Loucy (cell line): ENCODE results near the gene AKNA.
"Not testable (repeated sequence)": the region's sequence is repeated elsewhere in the genome, so short reads cannot be mapped to it uniquely, and the experiment has no call there.

Experiments
- H2AFZ ChIP-seq: fragments of 200-600 bp; sonication (generic); 2 replicates; pipeline ENCODE4 v1.6.0; 2016; ENCODE audit warnings: antibody characterized with exemption, mild to moderate bottlenecking, low read length, moderate library complexity
- H3F3A ChIP-seq: fragments of 200-600 bp; 2 replicates; pipeline ENCODE4 v1.6.0; 2016; ENCODE audit warnings: antibody characterized with exemption, low read depth, mild to moderate bottlenecking
- H3K27me3 ChIP-seq: fragments of 200-600 bp; sonication (generic); 2 replicates; pipeline ENCODE4 v1.6.1; 2014; ENCODE audit warnings: low read length, mild to moderate bottlenecking; ENCODE audit not compliant: insufficient read depth, poor library complexity, severe bottlenecking
- H3K36me3 ChIP-seq: fragments of 200-600 bp; sonication (generic); 2 replicates; pipeline ENCODE4 v1.6.1; 2016; ENCODE audit warnings: low read length; ENCODE audit not compliant: insufficient read depth
- H3K4me1 ChIP-seq: fragments of 200-600 bp; sonication (generic); 2 replicates; pipeline ENCODE4 v1.5.1; 2014; ENCODE audit warnings: low read length, mild to moderate bottlenecking; ENCODE audit not compliant: insufficient read depth, poor library complexity, severe bottlenecking
- H3K4me2 ChIP-seq: fragments of 200-600 bp; sonication (generic); 2 replicates; pipeline ENCODE4 v1.6.0; 2014; ENCODE audit warnings: antibody characterized with exemption, low read length, low read depth, mild to moderate bottlenecking; ENCODE audit not compliant: poor library complexity, severe bottlenecking
- H3K4me3 ChIP-seq: fragments of 200-600 bp; sonication (generic); 2 replicates; pipeline ENCODE4 v1.5.1; 2014; ENCODE audit warnings: low read length, mild to moderate bottlenecking, mixed read lengths; ENCODE audit not compliant: poor library complexity, severe bottlenecking
- H3K79me2 ChIP-seq: fragments of 200-600 bp; sonication (generic); 2 replicates; pipeline ENCODE4 v1.6.1; 2014; ENCODE audit warnings: low read length; ENCODE audit not compliant: insufficient read depth
- H3K9ac ChIP-seq: fragments of 200-600 bp; sonication (generic); 2 replicates; pipeline ENCODE4 v1.6.0; 2014; ENCODE audit warnings: mild to moderate bottlenecking, low read depth, low read length, moderate library complexity; ENCODE audit not compliant: poor library complexity, severe bottlenecking
- H3K9me2 ChIP-seq: fragments of 200-600 bp; sonication (generic); replicated peaks from 2 replicates; pipeline ENCODE4 v1.6.1; 2016; ENCODE audit warnings: low read depth, low read length, mixed read lengths
- H3K9me3 ChIP-seq: fragments of 200-600 bp; sonication (generic); 2 replicates; pipeline ENCODE4 v1.6.1; 2014; ENCODE audit warnings: mild to moderate bottlenecking, antibody characterized with exemption, low read length, low read depth; ENCODE audit not compliant: insufficient read depth
- H4K20me1 ChIP-seq: fragments of 200-600 bp; sonication (generic); 2 replicates; pipeline ENCODE4 v1.6.0; 2014; ENCODE audit warnings: antibody characterized with exemption, low read length, mild to moderate bottlenecking; ENCODE audit not compliant: insufficient read depth, poor library complexity, severe bottlenecking
- CTCF ChIP-seq: fragments of 200-600 bp; sonication (generic); conservative IDR thresholded peaks from 2 replicates; pipeline ENCODE4 v1.5.1; 2014; ENCODE audit warnings: mild to moderate bottlenecking, antibody characterized with exemption, low read length
- EZH2phosphoT487 ChIP-seq: fragments of 200-600 bp; IDR thresholded peaks from 2 replicates; pipeline ENCODE4 v1.6.1; 2018; ENCODE audit warnings: antibody characterized with exemption, mild to moderate bottlenecking, moderate library complexity, borderline replicate concordance

Gene AKNA

GRCh38 chr9:114327749-114328148 lies 60.0 kb downstream of the AKNA start:
- TF ChIP-seq EZH2phosphoT487 (no peak), CTCF (no peak)
- Histone ChIP-seq H3K27me3 (no peaks in the 10 kb centered on the region), H2AFZ (no peak overlapping the region), H3K4me1 (no peaks in the 10 kb centered on the region), H3K9me2 (no peaks in the 10 kb centered on the region), H3K79me2 (no peaks in the 10 kb centered on the region), H4K20me1 (no peaks in the 10 kb centered on the region), H3K9me3 (no peaks in the 10 kb centered on the region), H3K9ac (no peak overlapping the region), H3K4me3 (no peak overlapping the region), H3K4me2 (no peak overlapping the region), H3K36me3 (no peaks in the 10 kb centered on the region), H3F3A (no peaks in the 10 kb centered on the region)

- not testable (repeated sequence) for H3K79me2 ChIP-seq, H4K20me1 ChIP-seq, H3K4me1 ChIP-seq, H3K27me3 ChIP-seq, H3K9me2 ChIP-seq, H2AFZ ChIP-seq, H3K9ac ChIP-seq, H3K4me2 ChIP-seq, H3K36me3 ChIP-seq, H3F3A ChIP-seq, H3K9me3 ChIP-seq, H3K4me3 ChIP-seq
These were observed 62.0 kb downstream of the AKNA start for GRCh38 chr9:114325684-114326254.

GRCh38 chr9:114324965-114325364 lies 62.8 kb downstream of the AKNA start:
- not testable (repeated sequence) for H4K20me1 ChIP-seq, H3K27me3 ChIP-seq, H3K79me2 ChIP-seq, H3K9me3 ChIP-seq, H2AFZ ChIP-seq, H3F3A ChIP-seq, H3K4me2 ChIP-seq, H3K4me1 ChIP-seq, H3K9me2 ChIP-seq, H3K36me3 ChIP-seq, H3K4me3 ChIP-seq, H3K9ac ChIP-seq

- Histone ChIP-seq H3K4me3 (no peak overlapping the region), H2AFZ (no peak overlapping the region), H3K4me1 (no peaks in the 10 kb centered on the region), H3K4me2 (no peak overlapping the region), H3F3A (no peaks in the 10 kb centered on the region), H3K9ac (no peak overlapping the region), H3K9me3 (no peaks in the 10 kb centered on the region), H3K36me3 (no peaks in the 10 kb centered on the region), H3K79me2 (no peaks in the 10 kb centered on the region), H3K9me2 (no peaks in the 10 kb centered on the region), H3K27me3 (no peaks in the 10 kb centered on the region), H4K20me1 (no peaks in the 10 kb centered on the region)
- no peak for TF ChIP-seq CTCF
- no peak for TF ChIP-seq EZH2phosphoT487
These were observed 63.3 kb downstream of the AKNA start for GRCh38 chr9:114324492-114324891.

GRCh38 chr9:114323849-114324248 lies 63.9 kb downstream of the AKNA start:
- H3K36me3 ChIP-seq, H3F3A ChIP-seq, H3K27me3 ChIP-seq, H4K20me1 ChIP-seq, H3K4me3 ChIP-seq, H3K4me2 ChIP-seq, H3K9me2 ChIP-seq, H3K9me3 ChIP-seq, H2AFZ ChIP-seq, H3K4me1 ChIP-seq, H3K79me2 ChIP-seq, H3K9ac ChIP-seq: not testable (repeated sequence)

- not testable (repeated sequence) for H3F3A ChIP-seq, H3K9me2 ChIP-seq, H3K4me3 ChIP-seq, H3K36me3 ChIP-seq, H3K27me3 ChIP-seq, H3K4me1 ChIP-seq, H4K20me1 ChIP-seq, H3K4me2 ChIP-seq, H3K79me2 ChIP-seq, H3K9me3 ChIP-seq, H2AFZ ChIP-seq, H3K9ac ChIP-seq
These were observed 64.8 kb downstream of the AKNA start, which contains the start of gene ORM1 for GRCh38 chr9:114322831-114323531. TSS of gene ORM1 (plus strand) at chr9:114323098. CDS start at chr9:114323134, 36 bp downstream.
